GM13977 (cell line): ENCODE measurements around the gene GSTA2.
"Not testable (repeated sequence)": the region's sequence is repeated elsewhere in the genome, so short reads cannot be mapped to it uniquely, and the experiment has no call there.

ENCODE experiments used
- DNase-seq: peaks from one replicate; pipeline ENCODE4 v3.0.0; 2012; ENCODE audit warnings: low spot score
- in situ Hi-C: fragments of 300-500 bp; cut with MboI; formaldehyde crosslinking; loops from one replicate; pipeline ENCODE4 v1.12.0; 2022; ENCODE audit warnings: low sequenced_read_pairs, low pct_unique_long_range_greater_than_20kb, mixed read lengths, inconsistent platforms; ENCODE audit not compliant: unreplicated experiment
- TF ChIP-seq, protein P1 (sequence below): IDR thresholded peaks from 2 replicates; pipeline ENCODE4 v1.5.1; 2012; ENCODE audit warnings: mild to moderate bottlenecking, control low read depth; ENCODE audit not compliant: insufficient read depth; ENCODE audit errors: extremely low read depth, missing control alignments

Gene GSTA2

DNA sequence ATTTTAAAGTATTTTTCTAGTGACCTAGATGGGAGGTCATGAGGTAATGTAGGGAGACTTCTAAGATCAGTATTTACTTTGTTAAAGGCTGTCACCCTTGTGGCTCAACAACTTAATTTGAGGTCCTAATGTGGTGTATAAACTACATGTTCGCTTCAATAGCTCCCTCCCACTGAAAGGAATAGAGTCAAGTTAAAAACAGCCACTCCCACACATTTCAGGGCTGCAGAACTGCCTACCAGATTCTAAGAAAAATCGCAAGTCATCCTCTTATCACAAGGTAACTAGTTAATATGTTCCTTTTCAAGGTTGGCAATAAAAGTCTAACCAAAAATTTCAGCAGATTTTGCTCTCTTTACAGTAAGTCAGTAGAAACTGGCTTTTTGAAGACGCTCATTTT is 25.2 kb upstream of the GSTA2 start:
- in situ Hi-C loops: loop anchor here (5.0 kb wide), 1 partner anchor 39 kb away; no protein-coding TSS in a partner anchor
- TF ChIP-seq, protein P1, sequence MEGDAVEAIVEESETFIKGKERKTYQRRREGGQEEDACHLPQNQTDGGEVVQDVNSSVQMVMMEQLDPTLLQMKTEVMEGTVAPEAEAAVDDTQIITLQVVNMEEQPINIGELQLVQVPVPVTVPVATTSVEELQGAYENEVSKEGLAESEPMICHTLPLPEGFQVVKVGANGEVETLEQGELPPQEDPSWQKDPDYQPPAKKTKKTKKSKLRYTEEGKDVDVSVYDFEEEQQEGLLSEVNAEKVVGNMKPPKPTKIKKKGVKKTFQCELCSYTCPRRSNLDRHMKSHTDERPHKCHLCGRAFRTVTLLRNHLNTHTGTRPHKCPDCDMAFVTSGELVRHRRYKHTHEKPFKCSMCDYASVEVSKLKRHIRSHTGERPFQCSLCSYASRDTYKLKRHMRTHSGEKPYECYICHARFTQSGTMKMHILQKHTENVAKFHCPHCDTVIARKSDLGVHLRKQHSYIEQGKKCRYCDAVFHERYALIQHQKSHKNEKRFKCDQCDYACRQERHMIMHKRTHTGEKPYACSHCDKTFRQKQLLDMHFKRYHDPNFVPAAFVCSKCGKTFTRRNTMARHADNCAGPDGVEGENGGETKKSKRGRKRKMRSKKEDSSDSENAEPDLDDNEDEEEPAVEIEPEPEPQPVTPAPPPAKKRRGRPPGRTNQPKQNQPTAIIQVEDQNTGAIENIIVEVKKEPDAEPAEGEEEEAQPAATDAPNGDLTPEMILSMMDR: no peak
- DNase-seq: no peak

DNA sequence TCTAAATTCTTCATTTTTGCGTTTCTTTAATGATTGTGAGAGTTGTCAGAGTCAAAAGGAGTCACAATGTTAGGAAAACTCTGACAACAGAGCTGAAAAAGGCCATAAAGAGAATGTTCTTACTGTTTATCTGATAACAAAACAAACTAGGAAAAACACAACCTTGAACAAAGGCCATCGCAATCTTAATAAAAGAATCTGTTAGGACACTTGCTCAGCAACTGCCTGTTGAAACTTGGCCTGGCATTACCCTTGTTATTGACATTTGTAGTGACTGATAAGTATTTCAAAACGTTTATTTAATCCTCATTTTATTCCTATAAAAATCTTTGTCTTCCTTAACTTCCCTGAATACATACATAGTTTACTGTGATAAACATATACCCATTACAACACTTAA is 24.6 kb upstream of the GSTA2 start:
- in situ Hi-C loops: loop anchor here (5.0 kb wide), 1 partner anchor 39 kb away; no protein-coding TSS in a partner anchor
- no peak for DNase-seq
- TF ChIP-seq, protein P1: no peak

DNA sequence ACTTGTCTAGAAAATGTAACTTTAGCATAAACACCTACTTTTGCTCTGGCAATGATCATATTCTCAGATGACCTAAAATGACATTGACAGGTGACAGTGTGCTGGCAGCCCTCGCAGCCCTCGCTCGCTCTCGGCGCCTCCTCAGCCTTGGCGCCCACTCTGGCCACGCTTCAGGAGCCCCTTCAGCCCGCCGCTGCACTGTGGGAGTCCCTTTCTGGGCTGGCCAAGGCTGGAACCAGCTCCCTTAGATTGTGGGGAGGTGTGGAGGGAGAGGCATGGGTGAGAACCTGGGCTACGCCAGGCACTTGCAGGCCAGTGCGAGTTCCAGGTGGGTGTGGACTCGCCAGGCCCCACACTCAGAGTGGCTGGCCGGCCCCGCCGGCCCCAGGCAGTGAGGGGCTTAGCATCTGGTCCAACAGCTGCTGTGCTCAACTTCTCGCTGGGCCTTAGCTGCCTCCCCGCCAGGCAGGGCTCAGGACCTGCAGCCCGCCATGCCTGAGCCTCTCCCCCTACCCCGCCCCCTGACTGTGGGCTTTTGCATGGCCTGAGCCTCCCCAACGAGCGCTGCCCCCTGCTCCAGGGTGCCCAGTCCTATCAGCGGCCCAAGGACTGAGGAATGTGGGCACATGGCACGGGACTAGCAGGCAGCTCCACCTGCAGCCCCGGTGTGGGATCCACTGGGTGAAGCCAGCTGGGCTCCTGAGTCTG is 23.1 kb upstream of the GSTA2 start:
- in situ Hi-C loops: loop anchor here (5.0 kb wide), 1 partner anchor 41 kb away; no protein-coding TSS in a partner anchor

DNA sequence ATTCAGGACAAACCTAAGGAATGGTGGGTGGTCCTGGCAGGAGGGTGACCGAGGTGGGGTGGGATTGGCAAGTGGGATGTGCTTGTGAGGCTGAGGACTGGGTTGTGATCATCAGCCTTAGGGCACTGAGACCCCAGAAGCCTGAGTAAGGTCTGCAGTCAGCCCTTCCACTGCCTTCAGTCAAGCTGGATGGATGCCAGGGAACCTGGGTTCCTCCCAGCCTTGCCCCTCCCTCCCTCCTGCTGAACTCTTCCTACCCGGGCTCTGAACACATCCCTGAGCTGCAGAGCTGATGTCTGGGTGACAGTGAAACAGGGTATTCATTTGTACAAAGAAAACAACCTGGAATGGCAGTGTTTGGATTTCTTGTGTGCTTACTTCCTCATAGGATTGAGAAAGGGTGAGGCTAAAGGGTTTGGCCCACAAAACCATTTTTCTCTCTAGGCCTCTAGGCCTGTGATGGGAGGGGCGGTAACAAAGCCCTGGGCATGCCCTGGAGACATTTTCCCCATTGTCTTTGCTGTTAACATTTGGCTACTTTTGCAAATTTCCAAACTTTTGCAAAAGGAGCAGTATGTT is 19.5 kb upstream of the GSTA2 start:
- in situ Hi-C loops, DNase-seq: not testable (repeated sequence)

More for the DNA sequence above, 23.1 kb upstream of the GSTA2 start:
- no peak for DNase-seq
- TF ChIP-seq, protein P1: no peak

DNA sequence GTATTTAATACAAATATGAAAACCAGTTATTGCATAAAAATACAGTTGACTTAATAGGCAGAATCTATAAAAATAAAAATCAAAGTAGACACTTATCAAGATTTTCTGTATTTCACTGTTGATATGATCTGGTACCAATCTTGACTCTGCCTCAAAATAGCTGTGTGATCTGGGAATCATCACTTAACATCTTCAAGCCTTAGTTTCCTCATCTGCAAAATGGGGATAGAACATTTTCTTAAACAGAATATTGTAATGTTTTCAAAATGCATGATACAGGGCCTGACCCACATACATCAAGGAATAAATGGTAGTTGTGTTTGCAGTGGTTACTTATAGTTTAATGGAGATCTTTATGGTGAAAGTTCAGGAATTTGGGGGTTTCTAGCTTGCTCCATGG is 18.9 kb upstream of the GSTA2 start:
- DNase-seq, in situ Hi-C loops: not testable (repeated sequence)

DNA sequence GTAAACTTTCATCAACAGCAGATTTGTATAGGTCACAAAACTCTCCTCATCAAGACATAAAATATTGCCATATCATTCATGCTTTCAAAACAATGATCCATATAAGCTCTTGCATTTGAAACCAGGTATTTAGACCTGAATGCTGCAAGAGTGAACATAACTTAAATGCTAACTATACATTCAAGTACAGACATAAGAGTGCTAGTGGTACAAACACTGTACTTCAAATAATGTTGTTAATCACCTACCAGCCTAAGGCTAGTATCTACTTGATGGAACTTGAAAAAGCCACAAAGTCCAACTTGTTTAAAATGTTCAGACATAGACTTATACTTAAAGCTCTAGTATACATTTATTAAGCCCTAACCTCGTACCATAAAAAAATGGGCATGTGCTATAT is 16.0 kb upstream of the GSTA2 start:
- DNase-seq: no peak
- TF ChIP-seq, protein P1: no peak
- in situ Hi-C loops: no loop called here

DNA sequence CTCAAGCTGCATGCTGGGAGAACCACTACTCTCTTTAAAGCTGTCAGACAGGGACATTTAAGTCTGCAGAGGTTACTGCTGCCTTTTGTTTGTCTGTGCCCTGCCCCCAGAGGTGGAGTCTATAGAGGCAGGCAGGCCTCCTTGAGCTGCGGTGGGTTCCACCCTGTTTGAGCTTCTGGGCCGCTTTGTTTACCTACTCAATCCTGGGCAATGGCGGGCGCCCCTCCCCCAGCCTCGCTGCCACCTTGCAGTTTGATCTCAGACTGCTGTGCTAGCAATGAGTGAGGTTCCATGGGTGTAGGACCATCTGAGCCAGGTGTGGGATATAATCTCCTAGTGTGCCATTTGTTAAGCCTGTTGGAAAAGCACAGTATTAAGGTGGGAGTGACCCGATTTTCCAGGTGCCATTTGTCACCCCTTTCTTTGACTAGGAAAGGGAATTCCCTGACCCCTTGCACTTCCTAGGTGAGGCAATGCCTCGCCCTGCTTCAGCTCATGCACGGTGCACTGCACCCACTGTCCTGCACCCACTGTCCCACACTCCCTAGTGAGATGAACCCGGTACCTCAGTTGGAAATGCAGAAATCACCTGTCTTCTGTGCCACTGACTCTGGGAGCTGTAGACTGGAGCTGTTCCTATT is 13.6 kb upstream of the GSTA2 start:
- DNase-seq: not testable (repeated sequence)

DNA sequence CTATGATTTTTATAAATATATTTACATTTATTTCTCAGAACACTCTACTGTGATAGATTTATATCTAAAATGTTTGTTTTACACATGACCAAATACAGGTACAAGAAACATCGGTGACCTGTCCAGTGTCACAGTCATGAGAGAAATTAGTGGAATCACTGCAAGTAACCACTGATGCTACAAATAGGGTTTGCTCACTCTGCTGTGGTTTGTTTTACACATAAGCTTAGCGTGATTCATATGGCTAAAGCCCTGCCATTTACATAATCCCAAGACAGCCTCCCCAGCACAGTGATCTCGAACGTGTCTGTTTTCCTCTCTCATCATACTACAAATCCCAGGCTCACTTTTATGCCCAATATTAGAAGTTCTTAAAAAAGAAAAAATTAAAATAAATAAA is 6.1 kb upstream of the GSTA2 start:
- in situ Hi-C loops, DNase-seq: not testable (repeated sequence)

More for the DNA sequence above, 13.6 kb upstream of the GSTA2 start:
- in situ Hi-C loops: not testable (repeated sequence)

DNA sequence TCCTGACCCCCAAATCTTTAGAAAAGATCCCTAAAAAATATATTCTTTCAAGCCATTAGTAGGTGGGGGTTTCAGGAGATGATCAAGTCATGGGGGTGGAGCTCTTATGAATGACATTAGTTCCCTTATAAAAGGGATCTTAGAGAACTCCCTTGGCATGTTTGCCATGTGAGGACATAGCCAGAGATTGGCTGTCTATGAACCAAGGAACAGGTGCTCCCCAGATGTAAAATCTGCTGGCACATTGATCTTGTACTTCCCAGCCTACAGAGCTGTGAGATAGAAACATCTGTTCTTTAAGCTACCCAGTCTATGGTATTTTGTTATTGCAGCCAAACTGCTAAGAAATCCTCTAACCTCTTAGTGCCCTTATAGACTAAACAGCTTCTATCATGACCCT is 4.4 kb upstream of the GSTA2 start:
- DNase-seq, in situ Hi-C loops: not testable (repeated sequence)

DNA sequence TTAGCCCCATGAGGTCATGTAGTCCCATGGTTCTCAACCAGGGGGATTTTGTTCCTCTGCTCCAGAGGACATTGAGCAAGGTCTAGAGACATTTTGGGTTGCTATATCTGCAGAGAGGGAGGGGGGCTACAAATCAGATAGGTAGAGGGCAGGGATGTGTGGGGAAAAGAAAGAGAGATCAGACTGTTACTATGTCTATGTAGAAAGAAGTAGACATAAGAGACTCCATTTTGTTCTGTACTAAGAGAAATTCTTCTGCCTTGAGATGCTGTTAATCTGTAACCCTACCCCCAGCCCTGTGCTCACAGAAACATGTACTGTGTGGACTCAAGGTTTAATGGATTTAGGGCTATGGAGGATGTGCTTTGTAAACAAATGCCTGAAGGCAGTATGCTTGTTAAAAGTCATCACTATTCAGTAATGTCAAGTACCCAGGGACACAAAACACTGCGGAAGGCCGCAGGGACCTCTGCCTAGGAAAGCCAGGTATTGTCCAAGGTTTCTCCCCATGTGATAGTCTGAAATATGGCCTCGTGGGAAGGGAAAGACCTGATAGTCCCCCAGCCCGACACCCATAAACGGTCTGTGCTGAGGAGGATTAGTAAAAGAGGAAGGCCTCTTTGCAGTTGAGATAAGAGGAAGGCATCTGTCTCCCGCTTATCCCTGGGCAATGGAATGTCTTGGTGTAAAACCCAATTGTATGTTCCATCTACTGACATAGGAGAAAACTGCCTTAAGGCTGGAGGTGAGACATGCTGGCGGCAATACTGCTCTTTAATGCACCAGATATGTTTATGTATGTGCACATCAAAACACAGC is 1.4 kb downstream of the GSTA2 start:
- DNase-seq, in situ Hi-C loops: not testable (repeated sequence)
